ENCODE data around the gene ENPP6. TPM values are rescaled to one million over a fixed set of nuclear protein-coding genes. Genes with fewer than 3 reads are reported as not detected.

ENPP6 gene
- total and polyA plus RNA-seq, 2 donors (not counting 3 experiments of a cell fraction or from before 2014, with no cell fraction given) = not detected

GRCh38 chr4:184216515-184216914, 1.2 kb downstream of the ENPP6 start:
- TF ChIP-seq POLR2A (IDR thresholded peaks at IDR 0.05; ENCODE audit: low read depth, low read length) (no peak), MAX (IDR thresholded peaks at IDR 0.05; ENCODE audit: insufficient read depth, insufficient read length) (no peak), CTCF (IDR thresholded peaks at IDR 0.05; ENCODE audit: extremely low read depth in 1 of 2, insufficient read depth in 1 of 2, low read depth in 1 of 2, low read length in 2 of 2) (no peak), GATA2 (IDR thresholded peaks at IDR 0.05; ENCODE audit: insufficient read depth, insufficient read length, low read depth, low read length) (no peak), EZH2 (IDR thresholded peaks at IDR 0.05; ENCODE audit: borderline replicate concordance, low read depth, low read length, severe bottlenecking) (no peak), JUN (IDR thresholded peaks at IDR 0.05; ENCODE audit: borderline replicate concordance, insufficient read depth, insufficient read length, low read depth) (no peak), POLR2AphosphoS5 (IDR thresholded peaks at IDR 0.05; ENCODE audit: insufficient read depth, low read depth, low read length) (no peak), FOS (IDR thresholded peaks at IDR 0.05; ENCODE audit: borderline replicate concordance, insufficient read depth, low read length) (no peak), MYC (IDR thresholded peaks at IDR 0.05; ENCODE audit: low read depth, low read length) (no peak)
- dilution Hi-C loops (cut with MboI; ENCODE audit: extremely low pct_ligation_motif_present, low sequenced_read_pairs) = no loop called here
- Histone ChIP-seq H3K4me3 (replicated peaks in 1 of 3; ENCODE audit: insufficient read depth in 1 of 3, low read depth in 1 of 3, low read length in 3 of 3) (no peak overlapping the region), H3K9me3 (replicated peaks; ENCODE audit: control insufficient read depth, insufficient read depth, low read length) (no peaks in the 10 kb centered on the region), H3K9ac (replicated peaks; ENCODE audit: extremely low read depth, insufficient read depth, low read length) (no peak overlapping the region), H4K20me1 (replicated peaks; ENCODE audit: control insufficient read depth, extremely low read depth, insufficient read depth, low read length) (no peaks in the 10 kb centered on the region), H3K79me2 (ENCODE audit: control insufficient read depth, insufficient read depth, low read length) (no peaks in the 10 kb centered on the region), H3K4me2 (ENCODE audit: insufficient read depth, low read length) (no peak overlapping the region), H3K36me3 (ENCODE audit: control insufficient read depth in 2 of 2, extremely low read depth in 1 of 2, insufficient read depth in 2 of 2, low read length in 2 of 2) (no peaks in the 10 kb centered on the region), H3K9me1 (replicated peaks; ENCODE audit: control insufficient read depth, extremely low read depth, insufficient read depth, low read length) (no peaks in the 10 kb centered on the region), H2AFZ (ENCODE audit: low read depth, low read length) (no peak overlapping the region), H3K27ac (ENCODE audit: insufficient read depth, low read depth, low read length) (no peak overlapping the region), H3K4me1 (ENCODE audit: control insufficient read depth, extremely low read depth, insufficient read depth, low read length) (no peaks in the 10 kb centered on the region), H3K27me3 (ENCODE audit: control insufficient read depth in 2 of 2, insufficient read depth in 2 of 2, low read length in 2 of 2) (peaks cover 0 to 4% of the 10 kb centered on the region in 2 experiments)
- POLR2A ChIA-PET = no interaction called here
- CTCF ChIA-PET = no interaction called here
- FAIRE-seq = no peak
- no peak for DNase-seq (ENCODE audit: low read depth, low spot score)
- no TSS peak for BruUV-seq (replicated peaks)
- intact Hi-C loops (cut with micrococcal nuclease) = no loop called here

Measured in endothelial cell of umbilical vein (primary cell).